SK-N-DZ (cell line): ENCODE measurements around the gene EFCAB12.
"Not testable (repeated sequence)": the region's sequence is repeated elsewhere in the genome, so short reads cannot be mapped to it uniquely, and the experiment has no call there.

Experiments used
- DNase-seq: peaks from one replicate; pipeline ENCODE4 v3.0.0-alpha.2; 2015; ENCODE audit warnings: low spot score

EFCAB12 gene

DNA sequence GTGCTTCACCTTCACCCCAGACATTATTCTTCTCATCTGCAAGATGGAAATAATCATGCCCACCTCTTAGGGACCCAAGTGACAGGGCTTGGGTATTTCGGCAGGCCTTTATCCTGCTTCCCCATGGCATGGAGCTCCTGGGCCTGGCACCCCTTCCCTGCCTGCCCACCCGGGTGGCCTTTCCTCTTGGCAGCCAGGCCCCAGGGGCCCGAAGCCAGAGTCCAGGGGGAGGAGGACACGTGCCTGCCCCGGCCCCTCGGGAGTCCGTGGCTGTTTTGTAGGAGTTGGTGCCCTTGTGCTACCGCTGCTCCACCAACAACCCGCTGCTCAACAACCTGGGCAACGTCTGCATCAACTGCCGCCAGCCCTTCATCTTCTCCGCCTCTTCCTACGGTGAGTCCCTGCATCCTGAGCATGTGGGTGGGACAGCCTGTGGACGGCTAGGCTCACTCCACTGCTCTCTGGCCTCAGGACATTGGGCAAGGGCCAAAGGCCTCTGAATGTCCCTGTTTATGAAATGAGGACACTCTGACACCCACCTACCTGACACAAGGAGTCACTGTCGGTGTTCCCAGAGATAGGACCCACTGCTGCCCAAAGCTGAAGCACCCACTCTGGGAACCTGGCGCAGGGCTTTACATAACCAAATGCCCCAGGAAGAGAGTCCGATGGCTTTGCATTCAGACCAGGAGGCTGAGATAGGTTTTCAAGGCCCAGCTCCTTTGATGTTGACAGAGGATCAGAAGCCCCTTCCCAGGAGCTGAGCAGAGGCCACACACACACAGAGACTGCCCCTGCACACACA is 34.5 kb downstream of the EFCAB12 start:
- not testable (repeated sequence) for DNase-seq

- DNase-seq, result no peak
Measured at GRCh38 chr3:129393271-129393670, 35.2 kb downstream of the EFCAB12 start.

DNA sequence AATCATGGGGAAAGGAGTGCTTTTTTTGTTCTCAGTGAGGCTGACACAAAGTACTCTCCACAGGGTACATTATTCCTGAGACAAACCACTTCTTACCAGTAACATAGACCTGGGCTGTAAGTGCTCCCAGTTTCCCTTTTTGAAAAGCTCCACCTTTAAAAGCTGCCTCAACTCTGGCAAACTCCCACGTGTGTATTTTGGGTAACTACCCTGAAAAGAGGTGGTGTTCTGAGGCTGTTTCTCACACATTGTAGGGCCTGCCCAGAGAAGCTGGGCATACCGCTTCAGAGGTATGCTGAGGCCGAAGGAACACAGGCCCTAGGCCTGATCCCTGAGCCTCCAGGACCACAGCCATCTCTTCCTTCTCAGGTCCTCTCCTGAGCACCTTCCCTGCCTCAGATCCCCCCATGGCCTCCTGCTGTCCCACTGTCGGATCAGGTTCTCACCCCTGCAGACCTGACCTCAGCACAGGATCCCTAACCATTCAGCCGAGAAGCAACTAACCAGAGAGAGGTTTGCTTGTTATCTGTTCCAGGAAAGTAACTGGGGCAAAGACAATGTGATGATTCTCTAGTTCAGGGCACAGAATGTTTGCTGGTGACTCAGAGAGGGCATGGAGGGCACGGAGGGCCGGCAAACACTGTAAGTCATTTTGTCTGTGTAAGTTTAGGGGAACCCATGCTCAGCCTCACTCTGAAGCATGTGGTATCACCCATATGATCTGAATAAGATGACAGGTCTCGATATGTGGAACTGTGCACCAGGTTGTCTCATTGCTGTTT is 36.1 kb downstream of the EFCAB12 start:
- not testable (repeated sequence) for DNase-seq

DNA sequence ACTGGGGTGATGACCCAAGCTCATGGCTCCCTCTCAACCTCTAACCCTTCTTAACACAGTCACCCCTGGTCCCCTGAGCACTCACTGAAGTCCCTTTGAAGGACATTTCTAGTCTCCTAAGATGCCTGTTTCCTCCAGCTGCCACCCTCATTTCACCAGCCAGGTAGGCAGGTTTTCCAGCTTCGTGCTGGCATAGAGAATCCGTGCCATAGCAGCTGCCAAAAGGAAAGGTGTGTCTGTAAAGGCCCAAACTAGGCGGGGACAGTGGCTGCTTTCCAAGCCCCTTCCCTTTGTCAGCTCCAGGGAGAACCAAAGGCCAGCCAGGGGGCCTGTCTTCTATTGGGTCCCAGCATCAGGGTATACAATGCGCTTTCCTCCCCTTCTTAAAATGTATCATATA is 36.9 kb downstream of the EFCAB12 start:
- not testable (repeated sequence) for DNase-seq

GRCh38 chr3:129389572-129389937 is 38.9 kb downstream of the EFCAB12 start:
- no peak for DNase-seq

DNA sequence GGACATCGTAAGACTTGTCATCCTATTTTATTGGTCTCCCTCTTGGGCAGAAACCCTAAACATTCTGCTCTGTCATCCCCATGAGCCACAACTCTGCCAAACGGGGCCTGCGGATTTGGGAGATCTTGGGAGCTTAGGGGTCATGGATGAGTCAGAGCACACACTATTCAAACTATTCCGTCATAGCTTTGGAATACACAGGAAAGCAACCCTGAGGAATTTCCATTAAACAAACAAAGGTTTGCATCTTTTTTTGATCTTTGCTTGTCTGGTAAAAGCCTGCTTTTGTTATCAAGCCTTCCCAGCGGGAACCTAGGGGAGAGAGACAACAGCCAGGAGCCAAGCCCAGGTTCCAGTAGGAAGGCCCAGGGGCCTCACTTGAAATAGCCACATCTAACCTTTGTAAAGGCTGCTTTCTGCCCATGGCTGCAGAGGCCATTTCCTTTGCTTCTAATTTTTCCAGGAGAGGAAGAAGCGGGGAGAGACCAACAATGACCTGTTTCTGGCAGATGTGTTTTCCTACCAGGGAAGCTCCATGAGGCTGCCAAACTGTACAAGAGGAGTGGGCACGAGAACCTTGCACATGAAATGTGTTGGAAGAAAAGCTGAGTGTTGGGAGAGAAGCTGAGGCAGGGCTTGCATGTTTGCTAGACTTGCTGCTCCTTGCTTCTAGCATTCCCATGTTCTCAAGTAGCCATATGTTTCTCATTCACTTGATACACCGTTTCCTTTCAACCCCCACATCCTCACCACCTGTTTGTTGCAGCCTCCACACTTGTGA is 39.5 kb downstream of the EFCAB12 start:
- not testable (repeated sequence) for DNase-seq

GRCh38 chr3:129387487-129387886 is 40.9 kb downstream of the EFCAB12 start:
- no peak for DNase-seq

DNA sequence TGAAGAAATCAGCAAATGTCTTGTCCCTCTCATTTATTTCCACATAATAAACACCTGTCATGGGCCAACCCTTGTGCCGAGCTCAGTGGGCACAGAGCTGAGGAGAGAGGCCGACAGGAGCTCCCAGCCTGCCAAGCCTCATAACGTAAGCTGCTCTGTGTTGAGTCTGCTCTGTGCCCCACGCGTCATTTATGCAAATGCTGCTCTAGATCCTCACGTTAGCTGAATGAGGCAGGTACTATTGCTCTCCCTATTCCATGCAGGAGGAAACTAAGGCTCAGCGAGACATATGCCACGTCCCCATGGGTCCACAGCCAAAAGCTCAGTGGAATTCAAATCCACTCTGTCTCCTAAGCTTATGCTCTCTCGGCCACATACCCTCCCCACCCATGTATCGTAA is 41.5 kb downstream of the EFCAB12 start:
- no peak for DNase-seq

- DNase-seq, result peak; percentile 57
Measured at GRCh38 chr3:129385507-129385906, 42.9 kb downstream of the EFCAB12 start.

DNA sequence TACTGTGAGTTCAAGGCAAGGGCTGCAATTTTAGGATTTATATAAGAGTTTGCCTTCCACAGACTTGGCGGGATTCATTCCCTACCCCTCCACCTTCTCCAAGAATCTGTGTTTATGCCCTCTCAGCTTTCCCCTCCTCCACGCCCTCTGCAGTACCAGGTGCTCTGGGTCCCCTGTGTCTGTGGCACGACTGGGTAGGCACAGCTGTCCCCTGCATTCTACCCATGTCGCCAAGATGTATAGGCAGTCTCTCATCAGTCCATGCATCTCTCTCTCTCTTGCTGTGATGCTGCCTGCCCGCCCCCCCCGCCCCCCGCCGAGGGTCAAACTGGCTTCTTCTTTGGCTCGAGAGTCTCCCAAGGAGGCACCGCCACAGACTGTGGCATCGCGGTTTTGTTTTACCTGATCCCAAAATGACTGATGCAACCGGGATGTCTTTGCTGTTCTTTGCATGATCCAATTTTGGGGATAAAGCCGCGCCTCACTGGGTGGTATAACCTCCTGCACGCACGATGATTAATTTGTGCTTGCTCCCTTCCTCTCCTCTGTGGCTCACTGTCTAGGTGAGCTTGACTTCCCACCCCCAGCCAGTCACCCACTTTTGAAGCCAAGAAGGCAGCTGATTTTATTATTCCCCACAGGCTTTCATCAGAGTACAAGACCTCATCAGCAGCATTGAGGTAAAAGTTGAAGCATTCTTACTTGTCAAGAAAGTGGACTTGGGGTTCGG is 43.7 kb downstream of the EFCAB12 start:
- no peak for DNase-seq

GRCh38 chr3:129384103-129384502 is 44.3 kb downstream of the EFCAB12 start:
- DNase-seq, result not testable (repeated sequence)

GRCh38 chr3:129383292-129383860 is 45.1 kb downstream of the EFCAB12 start:
- peak; percentile 77 for DNase-seq

DNA sequence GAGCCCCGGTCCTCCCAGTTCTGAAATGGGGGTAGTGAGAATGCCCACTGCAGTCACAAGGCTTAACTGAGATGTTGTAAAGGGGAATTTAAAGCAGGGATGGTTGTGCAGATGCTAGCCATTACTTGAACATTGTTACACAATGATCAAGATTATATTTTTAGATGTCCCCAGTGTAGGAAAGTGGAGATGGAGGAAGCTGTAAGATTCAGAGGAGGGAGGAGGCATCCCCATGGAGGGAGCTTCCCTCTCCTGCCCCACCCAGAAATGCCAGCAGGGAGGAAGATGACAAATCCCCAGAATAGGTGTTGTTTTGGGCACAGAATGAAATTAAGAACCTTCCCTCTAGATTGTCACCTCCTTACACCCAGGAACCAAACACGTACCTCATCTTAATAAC is 46.1 kb downstream of the EFCAB12 start:
- no peak for DNase-seq

GRCh38 chr3:129379582-129380358 is 48.7 kb downstream of the EFCAB12 start:
- DNase-seq, result no peak

GRCh38 chr3:129378949-129379348 is 49.5 kb downstream of the EFCAB12 start:
- DNase-seq, result no peak

DNA sequence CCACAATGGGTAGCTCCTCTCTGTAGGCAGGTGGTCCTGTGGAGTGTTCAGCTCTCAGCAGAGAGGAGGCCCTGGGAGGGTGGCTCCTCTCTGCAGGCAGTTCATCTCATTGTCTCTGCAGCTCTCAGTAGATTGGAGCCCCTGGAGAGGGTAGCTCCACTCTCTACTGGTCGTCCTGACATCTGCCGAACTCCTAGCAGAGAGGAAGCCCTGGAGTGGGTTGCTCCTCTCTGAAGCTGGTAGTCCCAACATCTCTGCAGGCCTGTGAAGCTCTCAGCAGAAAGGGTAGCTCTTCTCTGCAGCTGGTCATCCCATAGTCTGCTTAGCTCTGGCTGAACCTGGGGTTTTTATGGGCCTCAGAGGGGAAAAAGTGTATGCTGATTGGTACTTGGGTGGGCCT is 50.8 kb downstream of the EFCAB12 start:
- DNase-seq, result no peak

GRCh38 chr3:129375099-129375498 is 53.3 kb downstream of the EFCAB12 start:
- DNase-seq, result peak; percentile 71

DNA sequence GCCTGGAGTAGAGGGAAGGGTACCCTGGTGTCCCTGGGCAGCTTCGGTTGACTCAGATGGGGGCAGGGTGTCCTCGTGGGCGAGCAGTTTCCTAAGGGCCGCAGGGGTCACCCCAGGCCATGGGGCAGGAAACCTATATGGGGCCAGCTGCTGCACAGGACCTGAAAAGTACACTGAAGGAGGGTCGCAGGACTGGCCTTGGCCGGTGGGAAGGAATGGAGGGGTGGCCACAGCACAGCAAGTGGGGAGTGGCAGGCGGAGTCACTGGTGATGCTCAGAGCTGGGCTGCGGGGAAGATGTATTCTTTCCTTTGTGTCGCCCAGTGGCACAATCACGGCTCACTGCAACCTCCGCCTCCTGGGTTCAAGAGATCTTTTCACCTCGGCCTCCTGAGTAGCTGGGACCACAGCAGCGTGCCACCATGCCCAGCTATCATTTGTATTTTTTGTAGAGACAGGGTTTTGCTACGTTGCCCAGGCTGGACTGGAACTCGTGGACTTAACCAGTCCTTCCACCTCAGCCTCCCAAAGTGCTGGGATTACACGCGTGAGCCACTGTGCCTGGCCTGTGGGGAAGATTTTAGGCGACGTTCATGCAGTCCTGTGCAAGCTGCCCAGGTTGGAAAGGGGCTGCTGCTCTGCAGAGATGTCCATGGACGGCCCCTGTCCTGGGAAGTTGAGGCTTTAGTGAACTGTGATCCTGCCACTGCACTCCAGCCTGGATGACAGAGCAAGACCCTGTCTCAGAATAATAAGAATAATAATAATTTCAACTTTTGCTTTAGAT is 57.2 kb downstream of the EFCAB12 start:
- DNase-seq, result no peak

- DNase-seq, result no peak
Measured at GRCh38 chr3:129370248-129370964, 58.0 kb downstream of the EFCAB12 start.
